Measurements from ENCODE around the gene PARD3.
"Not testable (repeated sequence)": the region's sequence is repeated elsewhere in the genome, so short reads cannot be mapped to it uniquely, and the experiment has no call there.

PARD3 gene

DNA sequence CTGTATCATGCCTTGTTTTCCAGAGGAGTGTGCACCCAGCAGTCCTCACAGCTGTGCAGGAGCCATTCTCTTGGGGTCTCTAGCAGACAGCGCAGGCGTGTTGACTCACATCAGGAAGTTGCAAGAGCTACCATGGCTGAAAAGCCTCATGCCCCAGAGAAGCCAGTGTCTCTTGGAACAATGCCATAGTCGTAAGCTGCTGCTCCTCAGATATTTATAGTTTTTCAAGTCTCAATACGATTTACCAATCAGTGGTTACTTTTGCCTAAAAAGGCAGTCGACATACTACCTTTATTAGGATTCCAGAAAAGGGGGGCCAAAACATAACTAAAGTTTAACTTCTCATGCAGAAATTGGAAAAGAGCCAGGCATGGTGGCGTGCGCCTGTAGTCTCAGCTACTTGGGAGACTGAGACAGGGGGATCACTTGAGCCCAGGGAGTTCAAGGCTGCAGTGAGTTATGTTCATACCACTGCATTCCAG lies 407.7 kb downstream of the PARD3 start:
- peak; percentile 41 to 54 (median 44) for DNase-seq

DNA sequence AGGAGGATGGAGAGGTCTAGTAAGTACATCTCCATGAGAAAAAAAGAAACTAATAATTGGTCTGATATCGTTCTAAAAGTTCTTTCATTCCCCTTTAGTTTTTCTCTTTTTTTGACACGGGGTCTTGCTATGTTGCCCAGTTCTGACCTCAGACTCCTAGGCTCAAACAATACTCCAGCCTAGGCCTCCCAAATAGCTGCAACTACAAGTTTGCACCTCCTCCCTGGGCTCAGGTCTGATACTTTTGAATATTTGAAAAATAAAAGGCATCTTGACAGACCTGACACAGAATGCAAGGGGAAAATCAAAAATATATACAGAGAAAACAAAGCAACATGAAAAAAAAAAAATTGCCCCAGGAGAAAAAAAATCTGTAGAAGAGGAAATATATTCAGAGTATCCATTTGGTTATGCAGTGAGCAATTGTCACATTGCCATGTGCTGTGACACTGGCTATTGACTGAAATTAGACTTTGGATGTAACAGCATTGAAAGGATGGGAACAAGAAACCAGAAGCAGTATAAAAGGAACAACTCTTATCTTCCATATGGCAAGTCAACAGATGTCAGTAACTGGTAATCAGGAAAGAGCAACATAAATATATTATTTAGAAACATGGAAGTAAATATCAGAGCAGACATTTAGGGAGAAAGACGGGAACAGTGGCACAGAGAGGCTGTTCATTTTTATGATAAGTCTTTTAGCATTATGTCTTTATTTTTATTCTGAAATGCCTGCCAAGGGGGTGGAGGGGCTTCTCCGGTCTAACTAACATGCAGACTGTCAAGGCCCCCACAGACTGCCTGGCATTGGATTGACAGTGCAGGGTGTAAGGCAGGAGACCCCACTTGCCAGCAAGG lies 408.4 kb downstream of the PARD3 start:
- peak in 1 of 3 donors; percentile 5 for DNase-seq

DNA sequence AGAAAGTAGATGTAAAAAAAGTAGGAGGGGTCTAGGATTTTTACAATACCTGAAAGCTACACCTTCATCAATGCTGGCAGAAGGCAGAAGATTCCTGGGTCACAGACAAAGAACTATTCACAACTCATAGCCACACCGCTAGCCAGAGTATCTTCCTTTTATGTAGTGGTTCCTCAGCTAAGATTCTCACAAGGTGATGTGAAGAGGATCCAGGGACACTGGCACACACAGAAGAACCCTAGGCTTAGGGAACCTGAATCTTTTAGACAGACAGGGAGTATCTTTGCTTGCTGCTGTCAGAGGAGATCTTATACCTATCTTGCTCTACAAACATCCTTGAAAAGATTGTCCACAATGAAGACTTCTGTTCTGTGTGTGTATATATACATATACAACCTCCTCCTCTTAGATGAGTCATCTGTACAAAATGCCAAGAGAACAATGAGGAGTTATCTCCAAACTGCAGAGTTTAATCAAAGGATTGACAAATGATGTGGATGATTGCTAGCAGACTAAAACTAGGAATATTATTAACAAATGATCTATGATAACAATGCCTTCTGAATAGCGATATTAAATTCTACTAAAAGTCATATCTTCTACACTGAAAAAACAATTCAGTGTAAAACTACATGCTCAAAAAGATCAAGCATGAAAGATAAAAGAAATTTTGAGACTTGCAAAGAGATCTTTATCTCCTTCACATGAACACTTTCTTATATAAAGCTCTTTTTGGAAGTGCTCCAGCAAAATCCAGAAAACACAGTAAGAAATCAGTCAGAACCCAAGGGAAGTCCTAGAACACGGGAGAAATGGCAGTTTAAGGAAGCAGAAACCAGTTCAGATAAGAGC lies 409.3 kb downstream of the PARD3 start:
- DNase-seq, result no peak

GRCh38 chr10:34403512-34403911 lies 411.6 kb downstream of the PARD3 start:
- no peak for DNase-seq

- DNase-seq, result no peak
Measured at GRCh38 chr10:34400075-34400474, 415.0 kb downstream of the PARD3 start.

DNA sequence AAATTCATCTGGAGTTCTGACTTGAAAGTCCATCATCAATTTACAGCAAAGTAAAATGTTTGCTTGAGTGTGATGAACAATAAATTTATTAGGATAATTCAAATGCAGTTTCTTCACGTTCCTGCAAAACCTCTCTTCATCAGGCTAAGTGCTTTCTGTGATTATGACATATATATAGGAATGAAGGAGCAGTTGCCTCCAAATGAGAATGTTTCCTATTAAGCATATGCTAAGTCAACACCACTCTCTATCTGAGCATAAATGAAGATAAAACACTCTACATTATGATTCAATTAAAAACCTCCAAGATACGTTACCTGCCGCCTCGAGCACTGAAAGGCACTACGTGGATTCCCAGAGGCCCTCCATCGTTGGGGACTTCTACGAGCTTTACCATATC lies 416.1 kb downstream of the PARD3 start:
- DNase-seq, result no peak

DNA sequence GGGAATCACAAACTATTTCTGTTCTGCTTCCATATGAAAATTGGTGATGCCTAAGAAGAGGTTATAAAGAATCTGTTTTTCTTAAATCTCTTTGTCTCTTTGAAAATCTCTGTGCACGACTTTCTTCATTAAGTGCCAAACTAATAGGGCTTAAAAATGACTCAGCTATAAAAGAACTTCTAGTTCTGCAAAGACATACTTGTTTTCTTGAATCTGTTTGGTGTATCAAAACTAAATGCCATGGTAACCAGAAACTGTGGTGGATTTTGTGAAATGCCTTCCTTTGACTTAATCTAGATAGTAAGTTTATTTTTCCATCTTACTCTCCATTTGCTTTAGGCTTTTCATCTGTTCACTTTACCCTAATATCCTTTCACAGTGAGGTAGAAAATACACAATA lies 417.8 kb downstream of the PARD3 start:
- no peak for DNase-seq

- DNase-seq, result no peak
Measured at GRCh38 chr10:34396663-34397062, 418.4 kb downstream of the PARD3 start.

GRCh38 chr10:34392641-34393170 lies 422.4 kb downstream of the PARD3 start:
- DNase-seq, result no peak

GRCh38 chr10:34391168-34391567 lies 423.9 kb downstream of the PARD3 start:
- not testable (repeated sequence) for DNase-seq

GRCh38 chr10:34389801-34390200 lies 425.3 kb downstream of the PARD3 start:
- no peak for DNase-seq

- DNase-seq, result no peak
Measured at GRCh38 chr10:34386921-34387320, 428.2 kb downstream of the PARD3 start.

- DNase-seq, result no peak
Measured at GRCh38 chr10:34384372-34384771, 430.7 kb downstream of the PARD3 start.

GRCh38 chr10:34382626-34383025 lies 432.5 kb downstream of the PARD3 start:
- DNase-seq, result no peak

DNA sequence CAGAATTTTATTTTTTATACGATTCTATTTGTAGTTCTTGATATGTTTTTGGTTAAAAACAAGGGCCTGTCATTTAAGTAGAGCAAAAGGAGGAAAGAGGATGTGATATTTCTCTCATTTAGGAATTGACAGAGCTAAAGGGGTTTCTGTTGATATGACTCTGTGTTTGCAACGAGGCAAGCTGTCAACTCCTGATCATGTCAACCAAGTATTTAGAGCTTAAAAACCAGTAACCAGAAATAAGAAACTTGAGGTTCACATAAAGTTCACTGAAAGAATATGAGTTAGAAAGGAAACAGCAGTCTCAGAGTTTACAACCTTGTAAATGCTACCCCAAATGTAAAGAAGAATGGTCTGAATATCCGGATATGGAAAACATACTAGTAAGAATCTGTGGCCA lies 434.2 kb downstream of the PARD3 start:
- DNase-seq, result no peak

DNA sequence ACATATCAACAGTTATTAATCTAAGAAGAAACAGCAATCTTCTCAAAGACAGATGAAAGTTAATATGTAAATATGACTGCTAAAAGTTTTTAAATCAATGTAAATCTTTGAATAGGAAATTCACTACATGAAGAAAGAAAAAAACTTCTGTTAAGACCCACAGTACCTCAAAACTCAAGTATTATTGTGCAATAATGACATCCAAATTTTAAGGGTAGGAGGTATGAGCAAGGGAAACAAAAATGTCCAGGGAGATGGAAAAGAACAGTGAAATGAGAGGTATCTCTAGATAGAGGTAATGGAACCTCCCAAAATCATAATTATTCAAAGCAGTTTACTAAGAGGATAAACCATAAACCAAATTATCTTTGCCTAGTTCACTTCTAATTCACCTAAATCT lies 436.8 kb downstream of the PARD3 start:
- DNase-seq, result no peak

GRCh38 chr10:34377833-34378232 lies 437.3 kb downstream of the PARD3 start:
- DNase-seq, result no peak

DNA sequence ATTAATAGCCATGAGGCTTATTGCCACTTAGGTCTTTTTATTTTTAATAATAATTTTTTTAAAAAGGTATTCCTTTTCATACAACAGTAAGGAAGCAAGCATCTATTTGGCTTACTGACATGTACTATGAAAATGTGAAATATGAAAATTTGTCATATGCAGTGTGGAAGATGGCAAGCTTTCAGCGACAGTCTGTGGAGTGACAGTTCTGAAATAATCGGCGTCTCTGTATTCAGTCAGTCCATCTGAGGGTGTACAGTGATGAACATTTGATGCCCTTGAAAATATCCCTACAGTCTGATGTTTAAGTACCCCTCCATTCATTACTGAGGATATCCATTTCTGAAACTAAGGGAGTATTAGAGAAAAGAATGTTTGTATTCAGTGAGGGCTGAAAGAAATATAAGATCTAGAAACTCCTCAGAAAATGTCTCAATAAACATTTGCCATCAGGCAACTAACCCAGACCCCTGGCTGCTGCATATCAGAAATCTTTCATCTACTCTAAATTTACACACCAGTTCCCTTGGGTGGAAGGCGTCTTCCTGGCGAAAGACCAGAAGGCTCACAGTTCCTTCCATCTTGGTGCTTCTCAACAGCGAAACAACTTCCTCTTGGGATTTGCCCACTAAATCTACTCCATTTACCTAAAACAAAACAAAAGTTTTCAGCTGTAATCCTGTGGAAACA lies 440.6 kb downstream of the PARD3 start:
- no peak for DNase-seq

DNA sequence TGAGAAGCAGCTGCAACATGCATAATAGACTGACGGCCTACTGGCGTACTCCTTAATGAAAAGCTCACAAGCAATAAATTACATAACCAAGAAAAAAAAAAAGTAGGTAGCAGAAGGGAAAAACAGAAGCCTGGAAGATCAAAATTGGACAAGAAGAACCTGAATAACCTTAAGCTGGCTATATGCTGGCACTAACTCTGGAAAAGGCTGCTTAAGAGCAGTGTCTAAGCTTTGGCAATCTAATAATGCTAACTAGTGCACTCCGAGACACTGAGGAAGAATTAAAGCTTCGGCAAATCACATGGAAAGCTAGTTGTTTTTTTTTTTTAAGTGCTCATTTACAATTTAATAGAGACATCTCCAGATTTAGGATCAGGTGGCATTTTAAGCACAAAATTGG lies 441.9 kb downstream of the PARD3 start:
- no peak for DNase-seq

DNA sequence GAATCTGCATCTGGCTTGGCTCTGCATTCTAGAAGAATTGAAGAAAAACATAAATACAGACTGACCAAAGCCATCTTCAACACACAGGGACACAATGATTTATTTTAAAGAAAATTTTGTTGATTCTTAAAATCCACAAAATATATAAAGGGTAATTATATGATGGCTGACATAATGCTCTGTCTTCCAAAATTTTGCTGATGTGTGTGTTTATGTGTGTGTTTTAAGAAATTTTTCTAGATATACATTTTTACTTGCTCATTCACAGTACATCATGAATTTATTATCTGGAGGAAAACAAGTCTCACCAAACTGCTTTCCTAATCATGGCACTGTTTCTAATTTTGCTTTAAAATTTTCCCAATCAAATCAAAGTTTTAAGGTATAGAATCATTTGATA lies 442.6 kb downstream of the PARD3 start:
- no peak for DNase-seq

DNA sequence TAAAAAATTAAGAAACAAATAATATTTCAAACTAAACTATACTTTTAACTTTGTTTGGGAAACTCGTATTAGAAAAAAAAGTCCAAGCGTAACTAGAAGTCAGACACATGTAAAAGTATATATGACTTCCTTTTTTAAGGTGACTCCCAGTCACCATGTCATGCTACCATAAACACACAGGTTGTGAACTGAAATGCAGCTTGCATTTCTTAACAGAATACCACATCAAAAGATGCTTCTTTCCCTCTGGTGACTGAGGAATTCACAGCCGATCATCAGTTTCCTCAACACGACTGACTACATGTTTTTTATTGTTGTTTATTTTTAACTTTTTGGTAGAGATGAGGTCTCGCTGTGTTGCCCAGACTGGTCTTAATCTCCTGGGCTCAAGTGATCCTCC lies 445.0 kb downstream of the PARD3 start:
- DNase-seq, result no peak

DNA sequence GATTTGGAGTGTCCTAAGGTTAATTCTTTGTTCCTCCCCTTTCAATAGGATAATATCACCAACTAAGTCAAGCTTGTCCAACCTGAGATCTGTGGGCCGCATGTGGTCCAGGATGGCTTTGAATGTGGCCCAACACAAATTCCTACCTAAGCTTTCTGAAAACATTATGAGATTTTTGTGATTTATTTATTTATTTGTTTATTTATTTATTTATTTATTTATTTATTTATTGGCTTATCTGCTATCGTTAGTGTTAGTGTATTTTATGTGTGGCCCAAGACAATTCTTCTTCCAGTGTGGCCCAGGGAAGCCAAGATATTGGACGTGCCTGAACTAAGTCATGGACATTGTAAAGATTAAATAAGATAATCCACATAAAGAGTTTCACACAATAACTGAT lies 446.0 kb downstream of the PARD3 start:
- DNase-seq, result no peak

All from suppressor macrophage treated with lipopolysaccharide for 1 hour (primary cell).